ENCODE data around the gene CDC5L. TPM values are rescaled to one million over a fixed set of nuclear protein-coding genes. Genes with fewer than 3 reads are reported as not detected.

Gene CDC5L
- total RNA-seq, 2 experiments from 2014 or later: 24.4 to 29.8 TPM

- ChIA-PET POLR2A (no interaction called here), CTCF (interaction anchor here (1.4 kb wide), 1 partner anchor 18 kb away, joined by 5 read pairs; no protein-coding TSS in a partner anchor)
- DNase-seq: no peak
- no peak overlapping the region for H3K27ac Mint-ChIP-seq
- no peaks in the 10 kb centered on the region for H3K9me3 Mint-ChIP-seq
- no peak overlapping the region for H3K4me3 Mint-ChIP-seq
- no peaks in the 10 kb centered on the region for H3K27me3 Mint-ChIP-seq
- H3K36me3 Mint-ChIP-seq (ENCODE audit: low read depth): no peaks in the 10 kb centered on the region
- no peaks in the 10 kb centered on the region for H3K4me1 Mint-ChIP-seq
Observed at GRCh38 chr6:44493593-44493992, 106.1 kb downstream of the CDC5L start.

- Mint-ChIP-seq H3K4me1 (no peaks in the 10 kb centered on the region), H3K36me3 (ENCODE audit: low read depth) (no peaks in the 10 kb centered on the region), H3K9me3 (no peaks in the 10 kb centered on the region), H3K4me3 (no peak overlapping the region), H3K27me3 (no peaks in the 10 kb centered on the region), H3K27ac (no peak overlapping the region)
- ChIA-PET CTCF (interaction anchor here (0.9 to 1.4 kb wide), 2 partner anchors 18 to 68 kb away, joined by 4 to 5 read pairs; no protein-coding TSS in a partner anchor), POLR2A (no interaction called here)
- DNase-seq: no peak
Observed at GRCh38 chr6:44494011-44494501, 106.5 kb downstream of the CDC5L start.

- H3K36me3 Mint-ChIP-seq (ENCODE audit: low read depth): no peaks in the 10 kb centered on the region
- ChIA-PET CTCF (interaction anchor here (0.9 to 1.4 kb wide), 4 partner anchors 9 to 89 kb away, joined by 3 to 5 read pairs (median 4); no protein-coding TSS in a partner anchor), POLR2A (no interaction called here)
- H3K9me3 Mint-ChIP-seq: no peaks in the 10 kb centered on the region
- no peaks in the 10 kb centered on the region for H3K4me1 Mint-ChIP-seq
- no peak overlapping the region for H3K4me3 Mint-ChIP-seq
- H3K27ac Mint-ChIP-seq: no peak overlapping the region
- H3K27me3 Mint-ChIP-seq: no peaks in the 10 kb centered on the region
- DNase-seq: no peak
Observed at GRCh38 chr6:44495036-44495901, 107.8 kb downstream of the CDC5L start.

GRCh38 chr6:44496665-44497369 lies 109.3 kb downstream of the CDC5L start:
- Mint-ChIP-seq H3K36me3 (ENCODE audit: low read depth) (no peaks in the 10 kb centered on the region), H3K4me1 (no peaks in the 10 kb centered on the region), H3K27me3 (peaks cover 3% of the 10 kb centered on the region), H3K27ac (no peak overlapping the region), H3K9me3 (no peaks in the 10 kb centered on the region), H3K4me3 (no peak overlapping the region)
- DNase-seq: no peak
- ChIA-PET CTCF (no interaction called here), POLR2A (no interaction called here)

GRCh38 chr6:44497807-44498206 lies 110.3 kb downstream of the CDC5L start:
- H3K27me3 Mint-ChIP-seq: peaks cover 5% of the 10 kb centered on the region
- DNase-seq: no peak
- H3K9me3 Mint-ChIP-seq: no peaks in the 10 kb centered on the region
- H3K4me3 Mint-ChIP-seq: no peak overlapping the region
- no peaks in the 10 kb centered on the region for H3K36me3 Mint-ChIP-seq (ENCODE audit: low read depth)
- POLR2A ChIA-PET: no interaction called here
- CTCF ChIA-PET: interaction anchor here (1.0 kb wide), 1 partner anchor 22 kb away, joined by 4 read pairs; no protein-coding TSS in a partner anchor
- H3K27ac Mint-ChIP-seq: no peak overlapping the region
- no peaks in the 10 kb centered on the region for H3K4me1 Mint-ChIP-seq

- CTCF ChIA-PET: interaction anchor here (1.0 to 1.6 kb wide), 3 partner anchors 23 to 1440 kb away, joined by 4 to 6 read pairs (median 5); no protein-coding TSS in a partner anchor
- no peaks in the 10 kb centered on the region for H3K9me3 Mint-ChIP-seq
- DNase-seq: no peak
- H3K27me3 Mint-ChIP-seq: peaks cover 5% of the 10 kb centered on the region
- H3K4me1 Mint-ChIP-seq: no peaks in the 10 kb centered on the region
- POLR2A ChIA-PET: no interaction called here
- H3K27ac Mint-ChIP-seq: peak overlapping the region; percentile 22
- no peaks in the 10 kb centered on the region for H3K36me3 Mint-ChIP-seq (ENCODE audit: low read depth)
- no peak overlapping the region for H3K4me3 Mint-ChIP-seq
Observed at GRCh38 chr6:44498436-44498835, 110.9 kb downstream of the CDC5L start.

GRCh38 chr6:44499609-44500008 lies 112.1 kb downstream of the CDC5L start:
- Mint-ChIP-seq H3K27ac (no peak overlapping the region), H3K9me3 (no peaks in the 10 kb centered on the region), H3K27me3 (peaks cover 5% of the 10 kb centered on the region), H3K36me3 (ENCODE audit: low read depth) (no peaks in the 10 kb centered on the region), H3K4me1 (no peaks in the 10 kb centered on the region), H3K4me3 (no peak overlapping the region)
- no peak for DNase-seq
- ChIA-PET POLR2A (no interaction called here), CTCF (interaction anchor here (1.1 to 1.6 kb wide), 3 partner anchors 10 to 1439 kb away, joined by 3 to 6 read pairs (median 5); no protein-coding TSS in a partner anchor)

Small RNA genes lying within 50 kb of the gene (microRNA-seq; reads per million reads assigned to microRNA genes)
- not detected for gene MIR4642 (ENCODE audit: borderline microRNAs expressed, borderline replicate concordance)

Other genes with a start within 250 kb of the CDC5L start
- gene CAPN11, start 228.9 kb upstream of the CDC5L start, total RNA-seq: 1 to 10 TPM; 2.5 to 3.0 TPM
- not detected for gene MYMX, start 170.8 kb upstream of the CDC5L start, total RNA-seq
- gene SLC29A1, start 164.1 kb upstream of the CDC5L start, total RNA-seq: 10 to 100 TPM; 38.5 to 46.9 TPM
- gene HSP90AB1, start 140.6 kb upstream of the CDC5L start, total RNA-seq: 100 to 1,000 TPM; 522 to 571 TPM
- 10 to 100 TPM; 29.5 to 30.1 TPM for gene SLC35B2, start 130.2 kb upstream of the CDC5L start, total RNA-seq
- gene NFKBIE, start 122.2 kb upstream of the CDC5L start, total RNA-seq: 10 to 100 TPM; 14.7 to 15.3 TPM
- gene TMEM151B, start 117.3 kb upstream of the CDC5L start, total RNA-seq: not detected
- gene AARS2, start 74.4 kb upstream of the CDC5L start, total RNA-seq: 10 to 100 TPM; 16.8 to 19.6 TPM
- not detected for gene SPATS1, start 45.1 kb upstream of the CDC5L start, total RNA-seq

Data from activated CD4-positive, alpha-beta T cell treated with anti-CD3 and anti-CD28 coated beads, Interleukin-2, amount 10 ng/mL, durations not matched to agents 7 days and 5 days (primary cell).